Endothelial cell of umbilical vein (primary cell): Measurements from ENCODE around the gene CPNE1. TPM values are rescaled to one million over a fixed set of nuclear protein-coding genes. Genes with fewer than 3 reads are reported as not detected.

Experiments used
- BruUV-seq: library from RNA; stranded (reverse); fragments of 400-500 nt; replicated peaks from 2 replicates; lab custom pipeline; 2021; lab: Mats Ljungman, UMichigan
- CTCF ChIA-PET: fragments of 300-600, 350-600 bp; sonication (Branson Sonifier 250); formaldehyde crosslinking; loops from one replicate; lab custom pipeline; 2021; ENCODE audit warnings: antibody characterized with exemption, inconsistent platforms; lab: Charles Lee
- POLR2A ChIA-PET: fragments of 300-600, 350-600 bp; sonication (Branson Sonifier 250); formaldehyde crosslinking; loops from one replicate; lab custom pipeline; 2021; ENCODE audit warnings: antibody characterized with exemption, inconsistent platforms; lab: Charles Lee
- DNase-seq: peaks from one replicate; pipeline ENCODE4 v3.0.0-alpha.2; 2011; ENCODE audit warnings: low read depth, low spot score
- FAIRE-seq: peaks from 2 replicates; lab custom pipeline; 2011; peaks lifted over from hg19 to GRCh38; lab: Jason Lieb, UNC
- H2AFZ ChIP-seq: 2 replicates; pipeline ENCODE4 v1.6.0; 2012; ENCODE audit warnings: low read depth, low read length, control low read depth, inconsistent platforms
- H3K27ac ChIP-seq: 2 replicates; pipeline ENCODE4 v1.5.1; 2011; ENCODE audit warnings: low read depth, mild to moderate bottlenecking, control low read depth, low read length, moderate library complexity; ENCODE audit not compliant: insufficient read depth
- H3K27me3 ChIP-seq, 2 experiments: 2 replicates each; pipeline versions ENCODE4 v1.6.0 to v1.6.1; 2011; ENCODE audit warnings: low read length in 2 of 2, mixed read lengths in 1 of 2; ENCODE audit not compliant: control insufficient read depth in 2 of 2, insufficient read depth in 2 of 2
- H3K36me3 ChIP-seq, 2 experiments: 2 replicates in 1 of 2; 3 replicates in 1 of 2; pipeline ENCODE4 v1.5.1; 2011; ENCODE audit warnings: low read length in 2 of 2, mild to moderate bottlenecking in 1 of 2, moderate library complexity in 1 of 2; ENCODE audit not compliant: control insufficient read depth in 2 of 2, insufficient read depth in 2 of 2; ENCODE audit errors: extremely low read depth in 1 of 2
- H3K4me1 ChIP-seq: 3 replicates; pipeline ENCODE4 v1.5.1; 2011; ENCODE audit warnings: mild to moderate bottlenecking, low read length; ENCODE audit not compliant: control insufficient read depth, insufficient read depth; ENCODE audit errors: extremely low read depth
- H3K4me2 ChIP-seq: 2 replicates; pipeline ENCODE4 v1.6.1; 2011; ENCODE audit warnings: low read length, control low read depth, mixed read lengths; ENCODE audit not compliant: insufficient read depth
- H3K4me3 ChIP-seq, 3 experiments: fragments of 200-600 bp in 1 of 3; sonication (generic), shearing (Covaris generic) in 1 of 3; replicated peaks in 1 of 3; 2 replicates each; pipeline ENCODE4 v1.5.1; 2011 to 2016; ENCODE audit warnings: control low read depth in 3 of 3, low read length in 3 of 3, mild to moderate bottlenecking in 2 of 3, inconsistent platforms in 1 of 3, low read depth in 1 of 3, moderate library complexity in 1 of 3; ENCODE audit not compliant: insufficient read depth in 1 of 3
- H3K79me2 ChIP-seq: 2 replicates; pipeline ENCODE4 v1.6.0; 2012; ENCODE audit warnings: low read length, inconsistent platforms; ENCODE audit not compliant: control insufficient read depth, insufficient read depth
- H3K9ac ChIP-seq: replicated peaks from 2 replicates; pipeline ENCODE3; 2011; ENCODE audit warnings: low read length, control low read depth; ENCODE audit not compliant: insufficient read depth; ENCODE audit errors: extremely low read depth
- H3K9me1 ChIP-seq: replicated peaks from 3 replicates; pipeline ENCODE4 v1.6.0; 2011; ENCODE audit warnings: mild to moderate bottlenecking, low read length; ENCODE audit not compliant: control insufficient read depth, insufficient read depth; ENCODE audit errors: extremely low read depth
- H3K9me3 ChIP-seq: replicated peaks from 2 replicates; pipeline ENCODE4 v1.5.1; 2012; ENCODE audit warnings: low read length, inconsistent platforms; ENCODE audit not compliant: control insufficient read depth, insufficient read depth
- H4K20me1 ChIP-seq: replicated peaks from 2 replicates; pipeline ENCODE3; 2011; ENCODE audit warnings: mild to moderate bottlenecking, low read length; ENCODE audit not compliant: control insufficient read depth, insufficient read depth; ENCODE audit errors: extremely low read depth
- CTCF ChIP-seq, 2 donors: IDR thresholded peaks; 1 replicate in 1 of 2; 2 replicates in 1 of 2; pipeline ENCODE4 v1.5.1; 2011; ENCODE audit warnings: low read length in 2 of 2, mild to moderate bottlenecking in 2 of 2, moderate library complexity in 2 of 2, control low read depth in 1 of 2, inconsistent platforms in 1 of 2, low read depth in 1 of 2; ENCODE audit not compliant: insufficient read depth in 1 of 2; ENCODE audit errors: extremely low read depth in 1 of 2
- EZH2 ChIP-seq: IDR thresholded peaks from 2 replicates; pipeline ENCODE4 v1.6.1; 2012; ENCODE audit warnings: borderline replicate concordance, low read depth, mild to moderate bottlenecking, moderate library complexity, low read length, inconsistent platforms; ENCODE audit not compliant: severe bottlenecking
- GATA2 ChIP-seq: IDR thresholded peaks from 2 replicates; pipeline ENCODE4 v1.7.0; 2011; ENCODE audit warnings: low read depth, mild to moderate bottlenecking, moderate library complexity, mixed read lengths, low read length; ENCODE audit not compliant: insufficient read length, insufficient read depth
- MAX ChIP-seq: IDR thresholded peaks from 2 replicates; pipeline ENCODE4 v1.6.1; 2011; ENCODE audit not compliant: insufficient read depth, insufficient read length
- MYC ChIP-seq: IDR thresholded peaks from one replicate; pipeline ENCODE4 v1.6.1; 2011; ENCODE audit warnings: mild to moderate bottlenecking, low read depth, low read length
- POLR2A ChIP-seq: IDR thresholded peaks from 2 replicates; pipeline ENCODE4 v1.6.1; 2012; ENCODE audit warnings: low read depth, mild to moderate bottlenecking, control low read depth, low read length
- dilution Hi-C: fragments of 300-500 bp; cut with MboI; formaldehyde crosslinking; loops from one replicate; pipeline ENCODE4 v1.15.0; 2019; ENCODE audit warnings: low sequenced_read_pairs; ENCODE audit not compliant: extremely low pct_ligation_motif_present
- intact Hi-C: fragments of 100-400 bp; cut with micrococcal nuclease; formaldehyde crosslinking; loops from one replicate; pipeline ENCODE4 v1.10.0; 2022
- polyA plus RNA-seq, 4 experiments: library from polyadenylated mRNA; depleted of rRNA in 3 of 4; stranded (reverse) in 3 of 4; unstranded in 1 of 4; fragments of >200 nt; gene quantifications; 2 replicates each; pipeline versions ENCODE4 v1.2.1 to v1.2.3, GENCODE V29; 2011 to 2012; ENCODE audit warnings: missing spikeins in 1 of 4
- total RNA-seq: library from RNA; stranded (reverse); gene quantifications from 2 replicates; pipeline ENCODE4 v1.2.3, GENCODE V29; 2021

CPNE1 gene
- total and polyA plus RNA-seq, 2 donors (not counting 3 experiments of a cell fraction or from before 2014, with no cell fraction given) = 244 to 316 TPM

- POLR2A ChIA-PET = no interaction called here
- DNase-seq (no peak), FAIRE-seq (no peak)
- no peak overlapping the region for H3K4me3 ChIP-seq
- H3K79me2 ChIP-seq = peaks cover 91% of the 10 kb centered on the region
- no peak for TF ChIP-seq EZH2
- TF ChIP-seq GATA2 = no peak
- no peak for TF ChIP-seq POLR2A
- TF ChIP-seq CTCF (IDR thresholded peaks at IDR 0.05; ENCODE audit: extremely low read depth in 1 of 2, insufficient read depth in 1 of 2, low read depth in 1 of 2, low read length in 2 of 2) = no peak
- no peak for TF ChIP-seq MYC
- TF ChIP-seq MAX = no peak
- BruUV-seq = no TSS peak
- peaks cover 23% of the 10 kb centered on the region for H4K20me1 ChIP-seq
- H3K9ac ChIP-seq = no peak overlapping the region
- intact Hi-C loops = loop anchor here (5.0 kb wide), 1 partner anchor 82 kb away; the partner anchor contains the start of gene RBM39
- no peaks in the 10 kb centered on the region for H3K9me3 ChIP-seq
- no peak overlapping the region for H3K27ac ChIP-seq
- no peak overlapping the region for H2AFZ ChIP-seq
- no peaks in the 10 kb centered on the region for H3K27me3 ChIP-seq
- peaks cover 0 to 5% of the 10 kb centered on the region in 2 experiments for H3K36me3 ChIP-seq
- no peak overlapping the region for H3K4me2 ChIP-seq
- peaks cover 19% of the 10 kb centered on the region for H3K4me1 ChIP-seq
- dilution Hi-C loops = no loop called here
- H3K9me1 ChIP-seq = no peaks in the 10 kb centered on the region
- CTCF ChIA-PET = interaction anchor here (0.6 to 0.7 kb wide), 2 partner anchors 12 to 213 kb away, joined by 3 read pairs; no protein-coding TSS in a partner anchor
These were observed 4.4 kb downstream of the CPNE1 start for GRCh38 chr20:35660122-35660937.
